GM23338 (cell line): ENCODE measurements around the gene ENDOV. TPM values are rescaled to one million over a fixed set of nuclear protein-coding genes. Genes with fewer than 3 reads are reported as not detected.

Experiments
- ATAC-seq: fragments of 200-7000 bp; cut with Tn5 transposase; 3 replicates; pipeline ENCODE4 v1.9.1; 2020
- DNase-seq: peaks from one replicate; pipeline ENCODE4 v3.0.0-alpha.2; 2015; ENCODE audit warnings: low spot score
- H2AFZ ChIP-seq: fragments of 200-600 bp; sonication (generic); 2 replicates; pipeline ENCODE4 v1.8.0; 2016; ENCODE audit warnings: antibody characterized with exemption, mild to moderate bottlenecking, moderate library complexity
- H3F3A ChIP-seq: fragments of 200-600 bp; sonication (generic); replicated peaks from 2 replicates; pipeline ENCODE4 v1.8.0; 2017; ENCODE audit warnings: antibody characterized with exemption, mixed run types, low read depth
- H3K27ac ChIP-seq: fragments of 200-600 bp; sonication (generic); 2 replicates; pipeline ENCODE4 v1.6.1; 2016; ENCODE audit warnings: low read depth
- H3K27me3 ChIP-seq: fragments of 200-600 bp; sonication (generic); 2 replicates; pipeline ENCODE4 v1.8.0; 2016; ENCODE audit warnings: mild to moderate bottlenecking, mixed run types, moderate library complexity; ENCODE audit not compliant: insufficient read depth
- H3K36me3 ChIP-seq: fragments of 200-600 bp; sonication (generic); 2 replicates; pipeline ENCODE4 v1.8.0; 2016; ENCODE audit warnings: mild to moderate bottlenecking; ENCODE audit not compliant: insufficient read depth
- H3K4me1 ChIP-seq: fragments of 200-600 bp; sonication (generic); 2 replicates; pipeline ENCODE4 v1.8.0; 2016; ENCODE audit warnings: mild to moderate bottlenecking, moderate library complexity; ENCODE audit not compliant: insufficient read depth
- H3K4me2 ChIP-seq: fragments of 200-600 bp; sonication (generic); 2 replicates; pipeline ENCODE4 v1.7.1; 2017; ENCODE audit warnings: mixed run types
- H3K4me3 ChIP-seq: fragments of 200-600 bp; sonication (generic); 2 replicates; pipeline ENCODE4 v1.6.1; 2016; ENCODE audit warnings: mixed run types
- H3K79me2 ChIP-seq: fragments of 200-600 bp; sonication (generic); replicated peaks from 2 replicates; pipeline ENCODE4 v1.8.0; 2017; ENCODE audit warnings: mild to moderate bottlenecking; ENCODE audit not compliant: insufficient read depth
- H3K9me2 ChIP-seq: fragments of 200-600 bp; sonication (generic); 2 replicates; pipeline ENCODE4 v1.8.0; 2017; ENCODE audit not compliant: insufficient read depth
- H4K20me1 ChIP-seq: fragments of 200-600 bp; sonication (generic); replicated peaks from 2 replicates; pipeline ENCODE4 v1.8.0; 2017; ENCODE audit warnings: mild to moderate bottlenecking; ENCODE audit not compliant: insufficient read depth
- H3K27ac Mint-ChIP-seq: 2 replicates; pipeline ENCODE4 v1.8.0; 2020; ENCODE audit warnings: inconsistent platforms, mild to moderate bottlenecking, moderate library complexity, mixed read lengths
- H3K27me3 Mint-ChIP-seq: 3 replicates; pipeline ENCODE4 v1.8.0; 2022; ENCODE audit warnings: low read depth, mild to moderate bottlenecking, moderate library complexity, mixed read lengths, inconsistent platforms; ENCODE audit not compliant: insufficient read depth, poor library complexity
- H3K36me3 Mint-ChIP-seq: 3 replicates; pipeline ENCODE4 v1.8.0; 2021; ENCODE audit warnings: low read depth, mild to moderate bottlenecking, inconsistent platforms, moderate library complexity, mixed read lengths
- H3K4me1 Mint-ChIP-seq: 3 replicates; pipeline ENCODE4 v1.8.0; 2020; ENCODE audit warnings: mild to moderate bottlenecking, inconsistent platforms, mixed read lengths
- H3K4me3 Mint-ChIP-seq: 3 replicates; pipeline ENCODE4 v1.8.0; 2021; ENCODE audit warnings: moderate library complexity, mild to moderate bottlenecking, inconsistent platforms, mixed read lengths
- H3K9me3 Mint-ChIP-seq: 3 replicates; pipeline ENCODE4 v1.8.0; 2020; ENCODE audit warnings: moderate library complexity, mild to moderate bottlenecking, inconsistent platforms, mixed read lengths
- CTCF ChIP-seq, 2 experiments: fragments of 200-600 bp in 1 of 2; sonication (generic) in 1 of 2; conservative IDR thresholded peaks; 2 replicates each; pipeline versions ENCODE4 v1.5.1 to v1.6.1; 2016 to 2017; ENCODE audit warnings: antibody characterized with exemption in 2 of 2, low read depth in 2 of 2, mild to moderate bottlenecking in 2 of 2, moderate library complexity in 1 of 2
- ETS1 ChIP-seq: IDR thresholded peaks from 2 replicates; pipeline ENCODE4 v1.6.1; 2016; ENCODE audit warnings: antibody characterized with exemption
- EZH2phosphoT487 ChIP-seq: fragments of 200-600 bp; sonication (generic); IDR thresholded peaks from one replicate; pipeline ENCODE4 v1.8.1; 2018; ENCODE audit warnings: antibody characterized with exemption; ENCODE audit not compliant: unreplicated experiment
- JUNB ChIP-seq: IDR thresholded peaks from one replicate; pipeline ENCODE4 v1.6.1; 2016; ENCODE audit warnings: antibody characterized with exemption; ENCODE audit not compliant: unreplicated experiment
- NANOG ChIP-seq: IDR thresholded peaks from 2 replicates; pipeline ENCODE4 v1.6.1; 2016; ENCODE audit warnings: antibody characterized with exemption, borderline replicate concordance
- STAT1 ChIP-seq: IDR thresholded peaks from one replicate; pipeline ENCODE4 v1.6.1; 2016; ENCODE audit warnings: antibody characterized with exemption; ENCODE audit not compliant: unreplicated experiment
- ZNF114 ChIP-seq: fragments of 250-450 bp; sonication (Bioruptor Pico); IDR thresholded peaks from 2 replicates; pipeline ENCODE4 v1.5.0; 2020; ENCODE audit warnings: mild to moderate bottlenecking, moderate library complexity
- ZNF331 ChIP-seq: fragments of 250-450 bp; sonication (Bioruptor Pico); IDR thresholded peaks from 2 replicates; pipeline ENCODE4 v1.5.0; 2020; ENCODE audit warnings: low read depth, mild to moderate bottlenecking, moderate library complexity
- ZNF462 ChIP-seq: fragments of 250-450 bp; sonication (Bioruptor Pico); IDR thresholded peaks from 2 replicates; pipeline ENCODE4 v1.5.0; 2020; ENCODE audit warnings: mild to moderate bottlenecking, moderate library complexity
- polyA plus RNA-seq: library from polyadenylated mRNA; unstranded; fragments of >200 nt; fragmentation: Nextera tagmentation; extraction: Ambion mirVana; gene quantifications from 2 replicates; pipeline ENCODE4 v1.2.1, GENCODE V29; 2016
- total RNA-seq: library from RNA; depleted of rRNA; stranded (reverse); fragments of >200 nt; shearing (Covaris generic); gene quantifications from 2 replicates; pipeline ENCODE4 v1.2.3, GENCODE V29; 2014

Gene ENDOV
- total and polyA plus RNA-seq, 2 experiments from 2014 or later: 11.5 to 16.1 TPM

- DNase-seq (no peak), ATAC-seq (no peak)
- Histone ChIP-seq H3K4me1 (no peaks in the 10 kb centered on the region), H3K79me2 (no peaks in the 10 kb centered on the region), H4K20me1 (no peaks in the 10 kb centered on the region; the same call in 1 of the 2 replicates), H3F3A (no peaks in the 10 kb centered on the region), H3K4me3 (no peak overlapping the region), H3K4me2 (no peak overlapping the region), H3K9me2 (no peaks in the 10 kb centered on the region), H2AFZ (no peak overlapping the region), H3K36me3 (peaks cover 22% of the 10 kb centered on the region), H3K27me3 (no peaks in the 10 kb centered on the region), H3K27ac (no peak overlapping the region)
- TF ChIP-seq ZNF462 (CRISPR knock-in tag): no peak
- TF ChIP-seq EZH2phosphoT487: no peak
- TF ChIP-seq JUNB: no peak
- TF ChIP-seq NANOG: no peak
- no peak for TF ChIP-seq ZNF331 (CRISPR knock-in tag)
- TF ChIP-seq CTCF (conservative IDR thresholded peaks at IDR 0.05; ENCODE audit: low read depth in 2 of 2): no peak
- TF ChIP-seq ZNF114 (CRISPR knock-in tag): no peak
- TF ChIP-seq ETS1: no peak
- no peak for TF ChIP-seq STAT1
- peaks cover 13% of the 10 kb centered on the region for H3K27me3 Mint-ChIP-seq
- peaks cover 16% of the 10 kb centered on the region for H3K4me1 Mint-ChIP-seq
- no peak overlapping the region for H3K4me3 Mint-ChIP-seq
- H3K36me3 Mint-ChIP-seq: peaks cover 83% of the 10 kb centered on the region
- no peaks in the 10 kb centered on the region for H3K9me3 Mint-ChIP-seq
- no peak overlapping the region for H3K27ac Mint-ChIP-seq
Observed at GRCh38 chr17:80376531-80376930, 38.4 kb upstream of the ENDOV start.
